Measurements from ENCODE around the gene ZNF451. TPM values are rescaled to one million over a fixed set of nuclear protein-coding genes. Genes with fewer than 3 reads are reported as not detected.

Gene ZNF451
- total and polyA plus RNA-seq, 4 donors: 5.5 to 108 (median 33.8) TPM

DNA sequence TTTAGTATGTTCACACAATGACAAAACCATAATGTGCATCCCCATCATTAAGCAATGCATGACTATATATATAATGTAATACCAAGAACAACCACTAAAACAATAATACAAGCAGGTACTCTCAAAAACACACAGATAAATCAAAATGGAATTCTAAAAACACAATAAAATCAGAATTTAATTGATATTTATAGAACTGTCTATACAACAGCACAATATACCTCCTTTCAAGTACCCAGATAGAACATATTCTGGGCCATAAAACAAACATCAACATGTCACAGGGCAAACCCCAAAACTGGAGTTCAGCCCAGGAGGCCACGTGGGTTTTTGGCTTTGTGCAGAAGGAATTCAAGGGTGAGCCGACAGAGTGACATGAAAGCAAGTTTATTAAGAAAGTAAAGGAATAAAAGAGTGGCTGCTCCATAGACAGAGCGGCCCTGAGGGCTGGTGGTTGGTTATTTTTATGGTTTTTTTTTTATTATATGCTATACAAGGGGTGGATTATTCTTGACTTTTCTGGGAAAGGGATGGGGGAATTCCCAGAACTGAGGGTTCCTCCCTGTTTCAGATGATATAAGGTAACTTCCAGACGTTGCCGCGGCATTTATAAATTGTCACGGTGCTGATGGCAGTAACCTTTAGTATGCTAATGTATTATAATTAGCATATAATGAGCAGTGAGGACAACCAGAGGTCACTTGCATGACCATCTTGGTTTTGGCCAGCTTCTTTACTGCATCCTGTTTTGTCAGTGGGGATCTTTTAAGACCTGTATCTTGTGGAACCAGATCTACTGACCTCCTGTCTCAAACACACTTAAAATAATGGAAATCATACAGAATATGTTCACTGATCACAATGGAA lies 126.5 kb downstream of the ZNF451 start:
- WGBS: 79% methylated on average over 7 of the region's 7 CpGs
- no peak overlapping the region for H3K27ac ChIP-seq (ENCODE audit: low read depth in 1 of 2, low read length in 2 of 2)
- no peaks in the 10 kb centered on the region for H3K36me3 ChIP-seq (ENCODE audit: control insufficient read depth in 4 of 4, insufficient read depth in 3 of 4, low read depth in 1 of 4, low read length in 3 of 4)
- no peak for DNase-seq (ENCODE audit: low spot score)
- H3K27me3 ChIP-seq (ENCODE audit: control insufficient read depth in 4 of 4, insufficient read depth in 4 of 4, low read length in 3 of 4): no peaks in the 10 kb centered on the region
- H3K9me3 ChIP-seq (ENCODE audit: control insufficient read depth in 4 of 4, low read length in 3 of 4): no peaks in the 10 kb centered on the region
- no peak overlapping the region for H3K9ac ChIP-seq (ENCODE audit: low read depth in 1 of 2, low read length in 2 of 2)
- no peak overlapping the region for H3K4me3 ChIP-seq (ENCODE audit: low read depth in 1 of 3, low read length in 3 of 3)
- no peak for TF ChIP-seq NR2F2 (IDR thresholded peaks at IDR 0.05)
- TF ChIP-seq RXRA (IDR thresholded peaks at IDR 0.05): no peak
- TF ChIP-seq EGR1 (IDR thresholded peaks at IDR 0.05; ENCODE audit: low read depth in 2 of 2): no peak
- TF ChIP-seq YY1 (IDR thresholded peaks at IDR 0.05): no peak
- TF ChIP-seq, protein P1, sequence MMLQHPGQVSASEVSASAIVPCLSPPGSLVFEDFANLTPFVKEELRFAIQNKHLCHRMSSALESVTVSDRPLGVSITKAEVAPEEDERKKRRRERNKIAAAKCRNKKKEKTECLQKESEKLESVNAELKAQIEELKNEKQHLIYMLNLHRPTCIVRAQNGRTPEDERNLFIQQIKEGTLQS (IDR thresholded peaks at IDR 0.05): no peak
- H3K4me1 ChIP-seq (ENCODE audit: control insufficient read depth in 4 of 4, insufficient read depth in 4 of 4, low read length in 3 of 4): peaks cover 0 to 5% (median 4%) of the 10 kb centered on the region in 4 donors

DNA sequence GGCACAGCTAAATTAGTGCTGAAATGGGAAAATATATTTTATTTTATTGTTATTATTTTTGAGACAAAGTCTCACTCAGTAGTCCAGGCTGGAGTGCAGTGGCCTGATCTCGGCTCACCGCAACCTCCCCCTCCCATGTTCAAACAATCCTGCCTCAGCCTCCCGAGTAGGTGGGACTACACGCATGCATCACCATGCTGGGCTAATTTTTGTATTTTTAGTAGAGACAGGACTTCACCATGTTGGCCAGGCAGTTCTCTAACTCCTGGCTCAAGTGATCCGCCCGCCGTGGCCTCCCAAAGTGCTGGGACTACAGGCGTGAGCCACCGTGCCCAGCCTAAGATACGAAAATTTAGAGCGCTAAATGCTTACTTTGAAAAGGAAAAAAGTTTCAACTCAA lies 127.3 kb downstream of the ZNF451 start:
- H3K9ac ChIP-seq (ENCODE audit: low read depth in 1 of 2, low read length in 2 of 2): no peak overlapping the region
- TF ChIP-seq GABPA (IDR thresholded peaks at IDR 0.05 in 1 of 2, conservative IDR thresholded peaks at IDR 0.05 in 1 of 2) (no peak), JUND (IDR thresholded peaks at IDR 0.05) (no peak), RXRA (IDR thresholded peaks at IDR 0.05) (no peak), MAX (IDR thresholded peaks at IDR 0.05) (no peak), HNF4G (IDR thresholded peaks at IDR 0.05) (no peak), FOXA2 (IDR thresholded peaks at IDR 0.05) (no peak), EGR1 (IDR thresholded peaks at IDR 0.05; ENCODE audit: low read depth in 2 of 2) (no peak), REST (IDR thresholded peaks at IDR 0.05) (no peak), TAF1 (conservative IDR thresholded peaks at IDR 0.05) (no peak), HNF4A (conservative IDR thresholded peaks at IDR 0.05) (no peak), YY1 (IDR thresholded peaks at IDR 0.05) (no peak), RAD21 (IDR thresholded peaks at IDR 0.05) (no peak), FOXA1 (IDR thresholded peaks at IDR 0.05) (no peak)
- TF ChIP-seq, protein P2, sequence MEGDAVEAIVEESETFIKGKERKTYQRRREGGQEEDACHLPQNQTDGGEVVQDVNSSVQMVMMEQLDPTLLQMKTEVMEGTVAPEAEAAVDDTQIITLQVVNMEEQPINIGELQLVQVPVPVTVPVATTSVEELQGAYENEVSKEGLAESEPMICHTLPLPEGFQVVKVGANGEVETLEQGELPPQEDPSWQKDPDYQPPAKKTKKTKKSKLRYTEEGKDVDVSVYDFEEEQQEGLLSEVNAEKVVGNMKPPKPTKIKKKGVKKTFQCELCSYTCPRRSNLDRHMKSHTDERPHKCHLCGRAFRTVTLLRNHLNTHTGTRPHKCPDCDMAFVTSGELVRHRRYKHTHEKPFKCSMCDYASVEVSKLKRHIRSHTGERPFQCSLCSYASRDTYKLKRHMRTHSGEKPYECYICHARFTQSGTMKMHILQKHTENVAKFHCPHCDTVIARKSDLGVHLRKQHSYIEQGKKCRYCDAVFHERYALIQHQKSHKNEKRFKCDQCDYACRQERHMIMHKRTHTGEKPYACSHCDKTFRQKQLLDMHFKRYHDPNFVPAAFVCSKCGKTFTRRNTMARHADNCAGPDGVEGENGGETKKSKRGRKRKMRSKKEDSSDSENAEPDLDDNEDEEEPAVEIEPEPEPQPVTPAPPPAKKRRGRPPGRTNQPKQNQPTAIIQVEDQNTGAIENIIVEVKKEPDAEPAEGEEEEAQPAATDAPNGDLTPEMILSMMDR (IDR thresholded peaks at IDR 0.05; ENCODE audit: low read depth, low read length, missing input control): no peak
- TF ChIP-seq, protein P1 (IDR thresholded peaks at IDR 0.05): no peak
- no peak for DNase-seq (ENCODE audit: low spot score)
- no peak overlapping the region for H3K27ac ChIP-seq (ENCODE audit: low read depth in 1 of 2, low read length in 2 of 2)
- H3K4me1 ChIP-seq (ENCODE audit: control insufficient read depth in 4 of 4, insufficient read depth in 4 of 4, low read length in 3 of 4): peaks cover 0 to 5% (median 4%) of the 10 kb centered on the region in 4 donors
- 97% methylated on average over 11 of the region's 11 CpGs for WGBS
- H3K4me3 ChIP-seq (ENCODE audit: low read depth in 1 of 3, low read length in 3 of 3): no peak overlapping the region
- H3K36me3 ChIP-seq (ENCODE audit: control insufficient read depth in 4 of 4, insufficient read depth in 3 of 4, low read depth in 1 of 4, low read length in 3 of 4): no peaks in the 10 kb centered on the region
- H3K9me3 ChIP-seq (ENCODE audit: control insufficient read depth in 4 of 4, low read length in 3 of 4): no peaks in the 10 kb centered on the region
- H3K27me3 ChIP-seq (ENCODE audit: control insufficient read depth in 4 of 4, insufficient read depth in 4 of 4, low read length in 3 of 4): no peaks in the 10 kb centered on the region

Other genes starting within 250 kb of the ZNF451 start
- under 1 TPM; under 0.01 to 0.14 TPM for gene BEND6, start 135.1 kb upstream of the ZNF451 start, total RNA-seq
- gene BEND6, start 135.1 kb upstream of the ZNF451 start, polyA plus RNA-seq: under 1 TPM in 1 of 2 donors, not detected in 1; 0.03 TPM
- 10 to 100 TPM in 1 of 2 donors, 1 to 10 TPM in 1; 5.3 to 25.0 TPM for gene KIAA1586, start 43.5 kb upstream of the ZNF451 start, total RNA-seq
- 1 to 10 TPM; 2.1 to 5.7 TPM for gene KIAA1586, start 43.5 kb upstream of the ZNF451 start, polyA plus RNA-seq
- 1 to 10 TPM; 3.6 to 4.9 TPM for gene BAG2, start 82.1 kb downstream of the ZNF451 start, total RNA-seq
- 1 to 10 TPM; 1.8 to 2.6 TPM for gene BAG2, start 82.1 kb downstream of the ZNF451 start, polyA plus RNA-seq
- gene RAB23, start 132.1 kb downstream of the ZNF451 start, total RNA-seq: 1 to 10 TPM; 3.0 to 4.3 TPM
- 1 to 10 TPM in 1 of 2 donors, under 1 TPM in 1; 0.60 to 1.7 TPM for gene RAB23, start 132.1 kb downstream of the ZNF451 start, polyA plus RNA-seq
- gene PRIM2, start 227.4 kb downstream of the ZNF451 start, total RNA-seq: 10 to 100 TPM in 1 of 2 donors, 1 to 10 TPM in 1; 5.1 to 13.0 TPM
- gene PRIM2, start 227.4 kb downstream of the ZNF451 start, polyA plus RNA-seq: 1 to 10 TPM; 1.6 to 1.8 TPM